Smooth muscle cell (in vitro differentiated cells): ENCODE data around the gene COL23A1. TPM values are rescaled to one million over a fixed set of nuclear protein-coding genes. Genes with fewer than 3 reads are reported as not detected.

Experiments used
- DNase-seq: peaks from one replicate; lab custom pipeline; 2025; ENCODE audit not compliant: unreplicated experiment; lab: John Stamatoyannopoulos, UW
- H2AFZ ChIP-seq: fragments of 200-600 bp; sonication (generic); 2 replicates; pipeline ENCODE4 v1.6.0; 2016; ENCODE audit warnings: antibody characterized with exemption, low read depth, mild to moderate bottlenecking
- H3F3A ChIP-seq: fragments of 200-600 bp; sonication (generic); 2 replicates; pipeline ENCODE4 v1.6.0; 2017; ENCODE audit warnings: antibody characterized with exemption, low read depth
- H3K27ac ChIP-seq: fragments of 200-600 bp; sonication (generic); 2 replicates; pipeline ENCODE4 v1.5.1; 2016; ENCODE audit warnings: low read depth, mild to moderate bottlenecking
- H3K27me3 ChIP-seq: fragments of 200-600 bp; sonication (generic); 2 replicates; pipeline ENCODE4 v1.6.1; 2016; ENCODE audit warnings: low read depth, mild to moderate bottlenecking
- H3K36me3 ChIP-seq: fragments of 200-600 bp; sonication (generic); 2 replicates; pipeline ENCODE4 v1.5.1; 2016; ENCODE audit warnings: low read depth
- H3K4me1 ChIP-seq: fragments of 200-600 bp; sonication (generic); 2 replicates; pipeline ENCODE4 v1.5.1; 2016; ENCODE audit warnings: low read depth
- H3K4me2 ChIP-seq: fragments of 200-600 bp; sonication (generic); 2 replicates; pipeline ENCODE4 v1.6.0; 2016; ENCODE audit warnings: mild to moderate bottlenecking
- H3K4me3 ChIP-seq: fragments of 200-600 bp; sonication (generic); 2 replicates; pipeline ENCODE4 v1.5.1; 2016; ENCODE audit warnings: mild to moderate bottlenecking
- H3K79me2 ChIP-seq: fragments of 200-600 bp; sonication (generic); 2 replicates; pipeline ENCODE4 v1.6.0; 2016; ENCODE audit warnings: low read depth, mild to moderate bottlenecking
- H3K9ac ChIP-seq: fragments of 200-600 bp; sonication (generic); 2 replicates; pipeline ENCODE4 v1.6.0; 2016; ENCODE audit warnings: low read depth
- H3K9me3 ChIP-seq: fragments of 200-600 bp; sonication (generic); replicated peaks from 2 replicates; pipeline ENCODE4 v1.5.1; 2016; ENCODE audit warnings: low read depth
- H4K20me1 ChIP-seq: fragments of 200-600 bp; sonication (generic); 2 replicates; pipeline ENCODE4 v1.6.0; 2016; ENCODE audit warnings: low read depth
- WGBS: methylation state at CpG from one replicate; pipeline ENCODE4 v1.1.7; 2016; ENCODE audit warnings: low lambda C conversion rate; 5-methylcytosine and 5-hydroxymethylcytosine counted together
- polyA plus RNA-seq: library from polyadenylated mRNA; unstranded; fragments of >200 nt; fragmentation: Nextera tagmentation; extraction: Ambion mirVana; gene quantifications from 2 replicates; pipeline ENCODE4 v1.2.1, GENCODE V29; 2016
- total RNA-seq: library from RNA; depleted of rRNA; stranded (reverse); fragments of >200 nt; gene quantifications from 2 replicates; pipeline ENCODE4 v1.2.3, GENCODE V29; 2014
- TF ChIP-seq, protein P1 (sequence below): fragments of 200-600 bp; sonication (generic); IDR thresholded peaks from 2 replicates; pipeline ENCODE4 v1.5.1; 2017; ENCODE audit warnings: borderline replicate concordance, mild to moderate bottlenecking, antibody characterized with exemption; ENCODE audit not compliant: insufficient read depth, poor library complexity, severe bottlenecking

COL23A1 gene
- total and polyA plus RNA-seq, 2 experiments from 2014 or later, result 5.3 to 27.4 TPM

DNA sequence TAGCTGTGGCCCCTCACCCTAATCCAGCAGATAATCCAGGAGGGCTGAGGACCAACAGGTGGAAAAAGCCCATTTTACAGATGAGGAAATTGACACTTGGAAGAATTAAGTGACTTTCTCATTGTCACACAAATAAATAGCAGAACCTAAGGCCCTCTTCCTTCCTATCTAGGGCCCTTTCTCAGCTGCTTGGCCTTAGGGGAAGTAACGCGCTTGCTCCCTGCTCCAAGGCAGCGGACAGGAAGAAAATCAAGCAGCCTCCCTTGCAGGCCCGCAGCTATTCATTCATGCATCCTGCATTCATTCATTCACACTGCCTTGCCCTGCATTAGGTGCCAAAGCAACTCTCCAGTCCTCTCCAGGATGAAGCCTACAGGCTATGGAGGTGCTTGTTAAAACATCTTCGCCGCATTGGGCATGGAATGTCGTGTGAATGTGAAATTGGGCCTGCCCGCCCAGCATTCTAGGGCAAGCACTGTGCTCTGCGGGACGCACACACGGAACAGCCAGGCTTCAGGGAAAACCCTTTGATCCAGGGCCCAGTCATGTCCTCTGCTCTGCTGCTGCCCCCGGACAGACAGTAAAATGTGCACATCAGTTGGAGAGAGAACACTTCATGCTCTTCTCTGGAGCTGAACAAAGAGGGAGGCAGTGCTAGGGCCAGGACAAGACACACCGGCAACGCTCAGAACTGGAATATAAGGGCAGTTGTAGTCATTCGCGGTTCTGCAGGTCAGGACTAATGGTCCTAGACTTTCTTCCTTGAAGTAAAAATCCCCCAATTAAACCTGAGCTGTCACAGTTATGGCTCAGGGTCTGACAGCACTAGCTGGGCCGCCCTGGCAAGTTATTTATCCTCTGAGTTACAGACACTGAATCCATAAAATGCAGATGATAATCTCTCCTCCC is 166.0 kb downstream of the COL23A1 start:
- no peaks in the 10 kb centered on the region for H3K9me3 ChIP-seq
- H3K27me3 ChIP-seq, result no peaks in the 10 kb centered on the region
- H3K4me3 ChIP-seq, result no peak overlapping the region
- peak overlapping the region; percentile 7 for H2AFZ ChIP-seq
- no peak overlapping the region for H3K9ac ChIP-seq
- no peak for DNase-seq
- TF ChIP-seq, protein P1, sequence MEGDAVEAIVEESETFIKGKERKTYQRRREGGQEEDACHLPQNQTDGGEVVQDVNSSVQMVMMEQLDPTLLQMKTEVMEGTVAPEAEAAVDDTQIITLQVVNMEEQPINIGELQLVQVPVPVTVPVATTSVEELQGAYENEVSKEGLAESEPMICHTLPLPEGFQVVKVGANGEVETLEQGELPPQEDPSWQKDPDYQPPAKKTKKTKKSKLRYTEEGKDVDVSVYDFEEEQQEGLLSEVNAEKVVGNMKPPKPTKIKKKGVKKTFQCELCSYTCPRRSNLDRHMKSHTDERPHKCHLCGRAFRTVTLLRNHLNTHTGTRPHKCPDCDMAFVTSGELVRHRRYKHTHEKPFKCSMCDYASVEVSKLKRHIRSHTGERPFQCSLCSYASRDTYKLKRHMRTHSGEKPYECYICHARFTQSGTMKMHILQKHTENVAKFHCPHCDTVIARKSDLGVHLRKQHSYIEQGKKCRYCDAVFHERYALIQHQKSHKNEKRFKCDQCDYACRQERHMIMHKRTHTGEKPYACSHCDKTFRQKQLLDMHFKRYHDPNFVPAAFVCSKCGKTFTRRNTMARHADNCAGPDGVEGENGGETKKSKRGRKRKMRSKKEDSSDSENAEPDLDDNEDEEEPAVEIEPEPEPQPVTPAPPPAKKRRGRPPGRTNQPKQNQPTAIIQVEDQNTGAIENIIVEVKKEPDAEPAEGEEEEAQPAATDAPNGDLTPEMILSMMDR, result no peak
- H3K4me2 ChIP-seq, result peak overlapping the region; percentile 23
- peaks cover 8% of the 10 kb centered on the region for H3F3A ChIP-seq
- H3K27ac ChIP-seq, result peak overlapping the region; percentile 8
- H3K36me3 ChIP-seq, result no peaks in the 10 kb centered on the region
- H3K79me2 ChIP-seq, result no peaks in the 10 kb centered on the region
- no peaks in the 10 kb centered on the region for H4K20me1 ChIP-seq
- H3K4me1 ChIP-seq, result peaks cover 20% of the 10 kb centered on the region
- WGBS, result 49% methylated on average over 17 of the region's 17 CpGs

- no peak overlapping the region for H3K27ac ChIP-seq
- H2AFZ ChIP-seq, result no peak overlapping the region
- H3K27me3 ChIP-seq, result no peaks in the 10 kb centered on the region
- no peak for DNase-seq
- H3F3A ChIP-seq, result peaks cover 8% of the 10 kb centered on the region
- H3K4me1 ChIP-seq, result peaks cover 20% of the 10 kb centered on the region
- no peaks in the 10 kb centered on the region for H3K79me2 ChIP-seq
- H3K4me3 ChIP-seq, result no peak overlapping the region
- H3K4me2 ChIP-seq, result no peak overlapping the region
- TF ChIP-seq, protein P1, result no peak
- H4K20me1 ChIP-seq, result no peaks in the 10 kb centered on the region
- H3K9ac ChIP-seq, result no peak overlapping the region
- H3K36me3 ChIP-seq, result no peaks in the 10 kb centered on the region
- 96% methylated on average over 14 of the region's 14 CpGs for WGBS
- no peaks in the 10 kb centered on the region for H3K9me3 ChIP-seq
Measured at GRCh38 chr5:178423431-178423830, 166.8 kb downstream of the COL23A1 start.

DNA sequence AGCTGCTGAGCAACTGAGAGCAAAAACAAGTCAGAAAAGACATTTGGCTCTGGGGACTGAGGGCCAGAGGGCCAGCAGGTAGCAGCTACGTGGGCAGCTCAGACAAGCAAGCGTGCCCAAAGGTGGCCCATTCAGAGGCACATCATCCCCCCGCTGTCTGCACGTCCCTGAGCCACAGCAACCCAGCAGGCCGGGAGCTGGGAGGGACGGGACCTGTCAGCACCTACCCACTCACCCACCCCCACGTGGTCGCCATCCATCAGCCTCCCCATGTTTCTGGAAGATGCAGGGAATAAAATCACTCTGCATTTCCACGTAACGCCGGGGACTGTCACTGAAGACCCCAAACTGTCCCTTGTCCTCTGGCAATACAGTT is 167.8 kb downstream of the COL23A1 start:
- Histone ChIP-seq H3K9me3 (no peaks in the 10 kb centered on the region), H3K4me3 (no peak overlapping the region), H3K79me2 (no peaks in the 10 kb centered on the region), H4K20me1 (no peaks in the 10 kb centered on the region), H2AFZ (no peak overlapping the region), H3K4me1 (peaks cover 20% of the 10 kb centered on the region), H3K4me2 (no peak overlapping the region), H3K27ac (no peak overlapping the region), H3K27me3 (no peaks in the 10 kb centered on the region), H3K9ac (no peak overlapping the region), H3F3A (peaks cover 8% of the 10 kb centered on the region), H3K36me3 (no peaks in the 10 kb centered on the region)
- 60% methylated on average over 10 of the region's 11 CpGs for WGBS
- DNase-seq, result no peak
- TF ChIP-seq, protein P1, result no peak
